Stomach smooth muscle (tissue), 2 donors: ENCODE results near the gene PRX.
"Not testable (repeated sequence)": the region's sequence is repeated elsewhere in the genome, so short reads cannot be mapped to it uniquely, and the experiment has no call there.

Experiments used
- H3K27ac ChIP-seq: one replicate; pipeline ENCODE4 v1.7.0; 2013; ENCODE audit warnings: mild to moderate bottlenecking, low read length, inconsistent platforms
- H3K27me3 ChIP-seq, 2 donors: one replicate each; pipeline ENCODE4 v1.7.0; 2013; ENCODE audit warnings: low read length in 2 of 2; ENCODE audit not compliant: insufficient read depth in 2 of 2, control insufficient read depth in 1 of 2
- H3K36me3 ChIP-seq, 2 donors: one replicate each; pipeline ENCODE4 v1.7.0; 2013; ENCODE audit warnings: low read length in 2 of 2; ENCODE audit not compliant: control insufficient read depth in 2 of 2, insufficient read depth in 2 of 2
- H3K4me1 ChIP-seq: one replicate; pipeline ENCODE4 v1.7.0; 2013; ENCODE audit warnings: low read length; ENCODE audit not compliant: control insufficient read depth, insufficient read depth
- H3K4me3 ChIP-seq, 2 donors: one replicate each; pipeline ENCODE4 v1.7.0; 2013; ENCODE audit warnings: low read length in 2 of 2
- H3K9ac ChIP-seq, 2 donors: one replicate each; pipeline ENCODE4 v1.7.0; 2013; ENCODE audit warnings: low read length in 2 of 2, mild to moderate bottlenecking in 1 of 2
- H3K9me3 ChIP-seq, 2 donors: one replicate each; pipeline ENCODE4 v1.7.0; 2013; ENCODE audit warnings: low read length in 2 of 2; ENCODE audit not compliant: control insufficient read depth in 2 of 2
- donor health status: healthy.
- donor health status: Pancreatic carcinoma.

PRX gene

DNA sequence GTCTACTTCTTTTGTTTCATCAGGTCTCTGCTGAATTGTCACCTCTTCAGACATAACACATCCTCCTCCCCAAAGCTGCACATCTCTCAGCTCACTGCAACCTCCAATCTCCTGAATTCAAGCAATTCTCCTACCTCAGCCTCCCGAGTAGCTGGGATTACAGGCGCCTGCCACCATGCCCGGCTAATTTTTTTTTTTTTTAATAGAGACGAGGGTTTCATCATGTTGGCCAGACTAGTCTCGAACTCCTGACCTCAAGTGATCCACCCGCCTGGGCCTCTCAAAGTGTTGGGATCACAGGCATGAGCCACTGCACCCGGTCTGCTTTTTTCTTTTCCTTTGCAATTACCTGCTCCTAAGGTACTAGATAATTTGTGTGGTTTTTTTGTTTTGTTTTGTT is 19.6 kb upstream of the PRX start:
- H3K36me3 ChIP-seq, H3K27me3 ChIP-seq, H3K9me3 ChIP-seq: not testable (repeated sequence)
- peaks cover 21% of the 10 kb centered on the region for H3K4me1 ChIP-seq
- H3K27ac ChIP-seq = peak overlapping the region; percentile 98
- peak overlapping the region; percentile 73 to 81 for H3K4me3 ChIP-seq
- peak overlapping the region; percentile 92 to 98 for H3K9ac ChIP-seq

DNA sequence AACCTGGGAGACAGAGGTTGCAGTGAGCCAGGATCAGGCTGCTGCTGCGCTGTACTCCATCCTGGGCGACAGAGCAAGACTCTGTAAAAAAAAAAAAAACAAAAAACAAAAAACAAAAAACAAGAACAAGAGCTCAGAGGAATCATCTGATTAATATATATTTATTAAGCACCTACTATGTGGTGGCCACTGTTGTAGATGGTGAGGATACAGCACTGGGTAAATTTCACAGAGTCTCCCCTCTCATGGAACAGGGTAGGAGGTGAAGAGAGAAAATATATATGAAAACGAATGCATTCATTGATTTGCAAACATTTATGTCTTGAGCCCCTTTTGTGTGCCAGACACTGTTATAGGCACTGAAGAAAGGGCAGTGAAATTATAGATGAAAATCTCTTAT is 18.5 kb upstream of the PRX start:
- no peak overlapping the region for H3K9ac ChIP-seq
- H3K27me3 ChIP-seq = no peaks in the 10 kb centered on the region
- H3K4me3 ChIP-seq = no peak overlapping the region
- H3K36me3 ChIP-seq = no peaks in the 10 kb centered on the region
- H3K9me3 ChIP-seq = no peaks in the 10 kb centered on the region
- H3K27ac ChIP-seq = no peak overlapping the region
- H3K4me1 ChIP-seq = peaks cover 21% of the 10 kb centered on the region

DNA sequence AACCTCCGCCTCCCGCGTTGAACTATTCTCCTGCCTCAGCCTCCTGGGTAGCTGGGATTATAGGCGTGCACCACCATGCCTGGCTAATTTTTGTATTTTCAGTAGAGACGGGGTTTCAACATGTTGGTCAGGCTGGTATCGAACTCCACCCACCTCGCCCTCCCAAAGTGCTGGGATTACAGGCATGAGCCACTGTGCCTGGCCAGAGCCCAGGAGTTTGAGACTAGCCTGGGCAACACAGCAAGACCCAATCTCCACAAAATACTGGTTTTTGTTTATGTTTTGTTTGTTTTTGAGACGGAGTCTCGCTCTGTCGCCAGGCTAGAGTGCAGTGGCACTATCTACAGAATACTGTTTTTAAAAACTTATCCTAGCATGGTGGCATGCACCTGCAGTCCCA is 17.1 kb upstream of the PRX start:
- not testable (repeated sequence) for H3K9ac ChIP-seq, H3K4me3 ChIP-seq, H3K27ac ChIP-seq, H3K27me3 ChIP-seq, H3K36me3 ChIP-seq, H3K9me3 ChIP-seq
- peaks cover 25% of the 10 kb centered on the region for H3K4me1 ChIP-seq

DNA sequence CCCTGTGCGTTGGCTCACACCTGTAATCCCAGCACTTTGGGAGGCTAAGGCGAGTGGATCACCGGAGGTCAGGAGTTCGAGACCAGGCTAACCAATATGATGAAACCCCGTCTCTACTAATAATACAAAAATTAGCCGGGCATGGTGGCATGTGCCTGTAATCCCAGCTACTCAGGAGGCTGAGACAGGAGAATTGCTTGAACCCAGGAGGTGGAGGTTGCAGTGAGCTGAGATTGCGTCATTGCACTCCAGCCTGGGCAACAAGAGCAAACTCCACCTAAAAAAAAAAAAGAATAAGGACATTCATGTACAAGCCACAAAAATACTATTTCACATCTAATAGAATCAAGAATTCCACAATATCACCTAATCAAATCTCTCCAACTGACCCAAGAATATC is 15.0 kb upstream of the PRX start:
- not testable (repeated sequence) for H3K9me3 ChIP-seq, H3K27me3 ChIP-seq, H3K27ac ChIP-seq, H3K36me3 ChIP-seq, H3K9ac ChIP-seq, H3K4me3 ChIP-seq
- peaks cover 28% of the 10 kb centered on the region for H3K4me1 ChIP-seq

DNA sequence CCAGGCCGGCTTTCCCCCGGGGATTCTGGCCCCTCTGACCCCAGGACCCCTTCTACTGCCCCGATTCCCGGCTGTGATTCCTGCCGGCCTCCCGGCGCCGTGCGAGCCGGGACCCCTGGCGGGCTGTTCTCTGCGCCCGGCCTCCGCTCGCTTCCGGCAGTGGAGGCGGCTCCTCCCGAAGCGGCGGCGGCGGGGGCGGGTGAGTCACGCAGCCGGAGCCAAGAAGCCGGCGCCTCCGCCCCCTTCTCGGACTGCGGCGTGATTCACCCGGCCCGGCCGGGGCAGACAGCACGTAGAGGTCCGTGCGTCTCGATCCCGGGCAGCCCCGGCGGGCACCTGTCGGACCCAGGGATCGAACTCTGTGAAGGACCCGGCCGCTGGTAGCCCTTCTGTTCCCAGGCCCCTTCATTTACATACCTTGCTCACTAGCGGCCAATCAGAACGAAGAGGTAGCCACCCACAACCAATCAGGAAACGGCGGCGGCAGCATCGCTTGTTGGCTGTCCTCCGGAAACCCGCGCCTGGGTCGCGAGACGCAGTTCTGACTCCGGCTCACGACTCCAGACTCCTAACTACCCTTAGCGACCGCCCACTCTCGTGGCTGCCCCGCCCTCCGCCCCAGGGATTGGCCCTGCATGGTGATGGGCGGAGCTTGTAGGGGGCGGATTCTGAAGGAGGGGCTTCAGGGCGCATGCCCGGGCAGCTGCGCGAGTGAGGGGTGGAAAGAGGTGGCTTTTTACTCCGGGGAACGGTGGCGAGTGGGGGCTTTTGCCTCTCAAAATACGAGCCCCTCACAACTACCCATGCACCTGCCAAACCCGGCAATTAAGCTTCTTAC is 12.5 kb upstream of the PRX start, which contains the start of gene SERTAD1:
Gene SERTAD1 (minus strand): TSS at position 543 of the 838 bp plus-strand sequence. CDS start 2,446 bp downstream, outside the sequence.
- Histone ChIP-seq H3K4me1 (peaks cover 39% of the 10 kb centered on the region), H3K9me3 (no peaks in the 10 kb centered on the region), H3K36me3 (peaks cover 9 to 13% of the 10 kb centered on the region in 2 donors), H3K27me3 (no peaks in the 10 kb centered on the region), H3K9ac (peak within 1 kb of the TSS; percentile 94 to 95), H3K27ac (peak within 1 kb of the TSS; percentile 97), H3K4me3 (peak within 1 kb of the TSS; percentile 93 to 95)

DNA sequence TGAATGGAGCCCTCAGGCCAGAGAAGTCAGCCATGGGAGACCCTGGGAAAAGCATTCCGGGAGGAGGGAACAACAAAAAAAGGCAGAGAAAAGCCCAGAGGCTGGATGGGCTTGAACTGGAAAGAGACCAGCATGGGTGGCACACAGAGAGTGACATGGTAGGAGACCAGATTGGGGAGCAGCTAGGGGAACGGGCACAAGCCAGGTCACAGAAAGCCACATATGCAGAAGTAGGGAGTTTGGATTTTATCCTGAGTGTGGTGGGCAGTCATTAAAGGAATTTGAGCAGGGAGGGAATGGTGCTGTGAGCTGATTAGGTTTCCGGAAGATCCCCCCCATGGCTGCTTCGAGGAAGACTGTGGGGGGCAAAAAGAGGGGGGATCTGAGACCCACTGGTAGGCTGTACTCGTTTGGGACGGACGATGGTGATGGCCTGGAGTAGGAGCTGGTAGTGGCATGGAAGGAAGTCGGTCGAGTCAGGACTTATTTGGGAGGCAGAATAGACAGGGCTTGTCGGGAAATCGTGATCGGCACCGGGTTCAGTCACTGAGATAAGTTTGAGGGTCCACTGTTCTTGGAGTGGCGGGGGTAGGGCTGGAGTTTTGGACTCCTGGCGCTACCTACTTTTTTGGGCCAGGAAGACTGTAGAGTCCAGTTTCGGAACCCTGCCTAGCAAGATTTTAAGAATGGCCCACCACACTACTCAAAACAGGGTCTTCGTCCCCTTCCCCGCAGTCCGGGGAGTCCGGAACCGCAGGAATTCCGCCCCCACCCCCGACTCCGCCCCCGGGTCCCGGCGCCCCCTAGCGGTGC is 11.7 kb upstream of the PRX start:
- Histone ChIP-seq H3K9ac (peak overlapping the region; percentile 94 to 95), H3K27me3 (no peaks in the 10 kb centered on the region), H3K9me3 (no peaks in the 10 kb centered on the region), H3K4me3 (peak overlapping the region; percentile 93 to 95), H3K4me1 (peaks cover 39% of the 10 kb centered on the region), H3K27ac (peak overlapping the region; percentile 97), H3K36me3 (peaks cover 9 to 13% of the 10 kb centered on the region in 2 donors)

DNA sequence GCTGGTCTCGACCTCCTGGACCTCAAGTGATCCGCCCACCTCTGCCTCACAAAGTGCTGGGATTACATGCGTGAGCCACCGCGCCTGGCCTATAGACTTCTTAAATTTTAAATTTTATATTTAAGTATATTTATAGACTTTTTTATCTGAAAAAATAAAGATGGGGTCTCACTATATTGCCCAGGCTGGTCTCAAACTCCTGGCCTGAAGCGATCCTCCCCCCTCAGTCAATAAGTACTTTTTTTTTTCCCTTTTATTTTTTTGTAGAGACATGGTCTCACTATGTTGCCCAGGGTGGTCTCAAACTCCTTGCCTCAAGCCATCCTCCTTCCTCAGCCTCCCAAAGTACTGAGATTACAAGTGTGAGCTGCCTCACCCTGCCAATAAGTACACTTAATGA is 10.8 kb upstream of the PRX start:
- H3K27ac ChIP-seq = no peak overlapping the region
- no peaks in the 10 kb centered on the region for H3K27me3 ChIP-seq
- H3K9ac ChIP-seq = no peak overlapping the region
- H3K4me1 ChIP-seq = peaks cover 39% of the 10 kb centered on the region
- H3K36me3 ChIP-seq = peaks cover 9 to 13% of the 10 kb centered on the region in 2 donors
- H3K9me3 ChIP-seq = no peaks in the 10 kb centered on the region
- no peak overlapping the region for H3K4me3 ChIP-seq

DNA sequence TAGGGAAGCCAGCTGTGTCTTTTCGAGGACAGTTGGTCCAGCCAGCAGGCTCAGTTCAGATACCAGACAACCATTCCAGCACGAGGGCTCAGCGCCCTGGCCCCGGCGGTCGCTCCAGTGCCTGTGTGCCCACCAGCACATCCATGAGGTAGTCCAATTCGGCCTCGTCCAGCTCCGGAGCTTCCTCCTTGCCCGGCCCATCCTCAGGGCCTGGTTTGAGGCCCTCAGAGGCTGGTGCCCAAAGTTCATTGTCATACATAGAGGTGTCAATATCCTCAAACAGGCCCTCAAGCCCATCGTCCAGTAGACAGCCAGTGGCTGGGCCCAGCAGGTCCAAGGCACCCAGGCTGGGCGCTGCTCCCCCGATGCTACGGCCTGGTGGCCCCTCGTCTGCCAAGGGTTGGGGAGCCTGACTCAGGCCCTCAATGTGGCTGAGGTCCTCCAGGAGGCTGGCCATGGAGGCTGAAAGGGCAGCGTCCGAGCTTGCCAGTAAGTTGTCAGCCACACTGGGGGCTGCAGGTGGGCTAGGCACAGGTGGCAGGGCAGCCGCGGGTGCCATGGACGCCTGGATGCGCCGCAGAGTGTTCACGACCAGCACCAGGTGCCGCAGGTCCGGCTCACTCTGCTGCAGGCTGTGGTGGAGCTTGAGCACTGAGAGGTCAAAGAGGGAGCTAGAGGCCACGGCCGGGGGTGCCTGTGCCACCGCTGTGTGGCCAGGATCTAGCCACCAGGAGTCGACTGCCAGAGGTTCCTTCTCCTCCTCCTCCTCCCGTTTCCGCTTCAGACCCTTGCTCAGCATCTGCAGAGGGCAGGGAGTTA is 9.8 kb upstream of the PRX start:
- Histone ChIP-seq H3K4me3 (no peak overlapping the region), H3K9me3 (no peaks in the 10 kb centered on the region), H3K27me3 (no peaks in the 10 kb centered on the region), H3K27ac (peak overlapping the region; percentile 97), H3K9ac (peak overlapping the region in 1 of 2 donors; percentile 36), H3K36me3 (peaks cover 9 to 13% of the 10 kb centered on the region in 2 donors), H3K4me1 (peaks cover 39% of the 10 kb centered on the region)

DNA sequence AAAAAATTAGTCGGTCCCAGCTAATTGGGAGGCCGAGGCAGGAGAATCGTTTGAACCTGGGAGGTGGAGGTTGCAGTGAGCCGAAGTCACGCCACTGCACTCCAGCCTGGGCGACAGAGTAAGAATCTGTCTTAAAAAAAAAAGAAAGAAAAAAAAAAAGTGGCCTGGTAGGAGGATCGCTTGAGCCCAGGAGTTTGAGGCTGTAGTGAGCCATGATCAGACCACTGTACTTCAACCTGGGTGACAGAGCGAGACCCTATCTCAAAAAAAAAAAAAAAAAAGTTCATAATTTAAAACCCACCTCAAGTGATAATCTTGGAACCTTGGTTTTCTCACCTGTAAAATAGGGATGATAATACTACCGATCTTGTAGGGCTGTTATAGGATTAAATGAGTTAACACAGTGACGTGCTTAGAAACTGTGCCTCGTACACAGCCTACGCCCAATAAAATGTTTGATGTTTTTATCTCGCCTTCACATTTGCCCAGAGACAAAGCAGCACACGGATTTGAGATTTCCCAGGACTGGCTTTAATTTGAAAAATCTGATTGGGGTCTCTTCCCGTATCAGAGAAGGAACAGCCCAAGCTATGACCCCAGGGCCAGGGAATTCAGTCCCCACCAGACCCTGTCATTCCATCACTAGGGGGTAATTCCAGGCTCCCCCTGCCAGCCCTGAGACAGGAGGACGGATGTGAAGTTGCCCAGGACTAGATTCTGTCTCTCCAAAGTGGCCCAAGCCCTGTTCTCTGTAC is 9.0 kb upstream of the PRX start:
- Histone ChIP-seq H3K9me3 (no peaks in the 10 kb centered on the region), H3K4me3 (no peak overlapping the region), H3K36me3 (peaks cover 9 to 13% of the 10 kb centered on the region in 2 donors), H3K4me1 (peaks cover 47% of the 10 kb centered on the region), H3K27me3 (no peaks in the 10 kb centered on the region), H3K27ac (peak overlapping the region; percentile 97), H3K9ac (peak overlapping the region; percentile 36 to 95)
